Uterus (tissue), 4 donors: ENCODE data around the gene LYPD8. TPM values are rescaled to one million over a fixed set of nuclear protein-coding genes. Genes with fewer than 3 reads are reported as not detected.

Experiments
- DNase-seq, 2 donors: peaks; one replicate each; pipeline ENCODE4 v3.0.0-alpha.2; 2019 to 2020
- H3K27ac ChIP-seq, 2 donors: fragments of 200-600 bp; sonication (generic); 1 replicate in 1 of 2; 2 replicates in 1 of 2; pipeline ENCODE4 v1.5.1; 2016 to 2018
- H3K27me3 ChIP-seq, 2 donors: fragments of 200-600 bp; sonication (generic); one replicate each; pipeline ENCODE4 v1.5.1; 2018 to 2019; ENCODE audit warnings: control low read depth in 1 of 2
- H3K36me3 ChIP-seq, 2 donors: fragments of 200-600 bp; sonication (generic); one replicate each; pipeline ENCODE4 v1.5.1; 2019; ENCODE audit warnings: control low read depth in 1 of 2
- H3K4me1 ChIP-seq, 2 donors: fragments of 200-600 bp; sonication (generic); one replicate each; pipeline ENCODE4 v1.5.1; 2018 to 2019; ENCODE audit warnings: control low read depth in 1 of 2
- H3K4me3 ChIP-seq, 2 donors: fragments of 200-600 bp; sonication (generic); 1 replicate in 1 of 2; 2 replicates in 1 of 2; pipeline ENCODE4 v1.5.1; 2018 to 2019; ENCODE audit warnings: mild to moderate bottlenecking in 1 of 2
- H3K9me3 ChIP-seq, 2 donors: fragments of 200-600 bp; sonication (generic); one replicate each; pipeline ENCODE4 v1.5.1; 2019; ENCODE audit warnings: control low read depth in 1 of 2
- CTCF ChIP-seq, 4 experiments: fragments of 200-600 bp in 2 of 4; fragments of 450-650 bp in 2 of 4; sonication (generic) in 2 of 4; IDR thresholded peaks; one replicate each; pipeline ENCODE4 v1.5.1; 2016 to 2019; ENCODE audit warnings: antibody characterized with exemption in 4 of 4, mild to moderate bottlenecking in 2 of 4, moderate library complexity in 1 of 4
- POLR2A ChIP-seq, 2 donors: fragments of 450-650 bp; IDR thresholded peaks; one replicate each; pipeline ENCODE4 v1.6.1; 2016; ENCODE audit warnings: antibody characterized with exemption in 2 of 2, mild to moderate bottlenecking in 1 of 2, moderate library complexity in 1 of 2
- intact Hi-C: fragments of 100-400 bp; cut with DNase I; formaldehyde crosslinking; loops from one replicate; pipeline ENCODE4 v1.15.1; 2023; ENCODE audit warnings: low total_unique reads
- total RNA-seq, 4 donors: library from RNA; depleted of rRNA in 3 of 4; stranded (reverse); fragments of >200 nt in 3 of 4; gene quantifications; one replicate each; pipeline versions ENCODE4 v1.1.0 to v1.2.4, GENCODE V29; 2014 to 2023
- donor health status: DM: yes; HTN: yes; CAD: no.

LYPD8 gene
- total RNA-seq, 4 donors from 2014 or later, result not detected

- Histone ChIP-seq H3K27me3 (no peaks in the 10 kb centered on the region), H3K36me3 (no peaks in the 10 kb centered on the region), H3K4me1 (no peaks in the 10 kb centered on the region), H3K27ac (no peak overlapping the region), H3K4me3 (no peak overlapping the region), H3K9me3 (no peaks in the 10 kb centered on the region)
- intact Hi-C loops, result no loop called here
- TF ChIP-seq POLR2A (IDR thresholded peaks at IDR 0.05), result no peak
- no peak for TF ChIP-seq CTCF (IDR thresholded peaks at IDR 0.05)
- DNase-seq, result no peak
These were observed 3.2 kb downstream of the LYPD8 start for GRCh38 chr1:248752161-248753028.

- no peak for DNase-seq
- TF ChIP-seq CTCF (IDR thresholded peaks at IDR 0.05) (no peak), POLR2A (IDR thresholded peaks at IDR 0.05) (no peak)
- H3K27ac ChIP-seq, result no peak overlapping the region
- no peaks in the 10 kb centered on the region for H3K27me3 ChIP-seq
- intact Hi-C loops, result no loop called here
- no peak overlapping the region for H3K4me3 ChIP-seq
- H3K9me3 ChIP-seq, result no peaks in the 10 kb centered on the region
- H3K36me3 ChIP-seq, result no peaks in the 10 kb centered on the region
- no peaks in the 10 kb centered on the region for H3K4me1 ChIP-seq
These were observed 3.9 kb downstream of the LYPD8 start for GRCh38 chr1:248751635-248752034.

- no peak for DNase-seq
- Histone ChIP-seq H3K36me3 (no peaks in the 10 kb centered on the region), H3K27me3 (no peaks in the 10 kb centered on the region), H3K4me3 (no peak overlapping the region), H3K27ac (no peak overlapping the region), H3K4me1 (no peaks in the 10 kb centered on the region), H3K9me3 (no peaks in the 10 kb centered on the region)
- TF ChIP-seq CTCF (IDR thresholded peaks at IDR 0.05) (no peak), POLR2A (IDR thresholded peaks at IDR 0.05) (no peak)
- intact Hi-C loops, result no loop called here
These were observed 4.4 kb downstream of the LYPD8 start for GRCh38 chr1:248751142-248751541.

GRCh38 chr1:248750496-248750895 is 5.1 kb downstream of the LYPD8 start:
- TF ChIP-seq CTCF (IDR thresholded peaks at IDR 0.05) (no peak), POLR2A (IDR thresholded peaks at IDR 0.05) (no peak)
- no peak overlapping the region for H3K27ac ChIP-seq
- intact Hi-C loops, result no loop called here
- H3K36me3 ChIP-seq, result no peaks in the 10 kb centered on the region
- H3K9me3 ChIP-seq, result no peaks in the 10 kb centered on the region
- no peaks in the 10 kb centered on the region for H3K4me1 ChIP-seq
- H3K4me3 ChIP-seq, result no peak overlapping the region
- H3K27me3 ChIP-seq, result no peaks in the 10 kb centered on the region
- no peak for DNase-seq

- Histone ChIP-seq H3K4me1 (no peaks in the 10 kb centered on the region), H3K4me3 (no peak overlapping the region), H3K36me3 (no peaks in the 10 kb centered on the region), H3K9me3 (no peaks in the 10 kb centered on the region), H3K27ac (no peak overlapping the region), H3K27me3 (no peaks in the 10 kb centered on the region)
- TF ChIP-seq CTCF (IDR thresholded peaks at IDR 0.05) (no peak), POLR2A (IDR thresholded peaks at IDR 0.05) (no peak)
- intact Hi-C loops, result no loop called here
- DNase-seq, result no peak
These were observed 7.3 kb downstream of the LYPD8 start for GRCh38 chr1:248748211-248748610.
